GM19455 (cell line): ENCODE measurements around the gene KLHL3.
A peak's percentile ranks its signal among the peaks of the same experiment; 100 is the strongest.
"Not testable (repeated sequence)": the region's sequence is repeated elsewhere in the genome, so short reads cannot be mapped to it uniquely, and the experiment has no call there.

Experiments used
- ATAC-seq: cut with Tn5 transposase; IDR thresholded peaks from one replicate; pipeline ENCODE4 v1.9.1; 2021; ENCODE audit not compliant: unreplicated experiment

KLHL3 gene

GRCh38 chr5:137669811-137670210 is 66.1 kb downstream of the KLHL3 start:
- no peak for ATAC-seq

- ATAC-seq = no peak
Measured at GRCh38 chr5:137668637-137669036, 67.3 kb downstream of the KLHL3 start.

GRCh38 chr5:137667341-137667740 is 68.5 kb downstream of the KLHL3 start:
- ATAC-seq = no peak

- ATAC-seq = no peak
Measured at GRCh38 chr5:137666901-137667300, 69.0 kb downstream of the KLHL3 start.

- ATAC-seq = peak; percentile 38
Measured at GRCh38 chr5:137666461-137666850, 69.4 kb downstream of the KLHL3 start.

DNA sequence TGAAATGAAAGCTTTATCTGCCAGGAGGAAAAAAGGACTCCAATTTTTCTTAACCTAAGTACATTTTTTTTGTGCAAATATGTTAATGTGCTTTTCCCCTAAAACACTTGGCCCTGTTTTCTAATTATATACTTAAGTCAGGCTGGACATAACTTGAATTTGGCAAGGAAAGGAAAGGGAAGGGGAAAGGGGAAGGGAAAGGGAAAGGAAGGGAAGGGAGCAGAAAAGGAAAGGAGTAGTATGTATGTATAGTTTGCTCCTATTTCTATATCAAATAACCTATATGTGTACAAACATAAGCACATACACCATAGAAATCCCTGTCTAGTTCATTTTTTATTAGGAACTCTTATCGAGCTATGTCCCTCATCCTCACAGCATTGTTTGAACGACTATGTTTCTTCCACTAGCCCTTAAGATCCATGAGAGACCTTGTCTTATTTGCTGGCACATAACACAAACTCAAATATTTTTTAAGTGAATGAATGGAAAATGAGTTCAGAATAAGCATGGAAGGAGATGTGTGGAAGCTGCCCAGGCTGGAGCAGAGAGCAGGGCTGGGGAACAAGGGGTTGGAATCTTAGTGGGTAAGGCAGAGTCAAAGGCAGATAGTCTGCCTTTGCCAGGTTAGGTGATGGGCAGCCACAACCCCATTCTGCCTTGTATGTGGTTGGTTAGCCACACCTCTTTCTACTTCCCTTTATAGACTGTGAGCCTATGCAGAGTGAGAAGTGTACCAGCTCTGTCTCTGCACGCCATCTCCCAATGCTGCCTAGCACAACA is 70.0 kb downstream of the KLHL3 start:
- ATAC-seq = peak; percentile 99

DNA sequence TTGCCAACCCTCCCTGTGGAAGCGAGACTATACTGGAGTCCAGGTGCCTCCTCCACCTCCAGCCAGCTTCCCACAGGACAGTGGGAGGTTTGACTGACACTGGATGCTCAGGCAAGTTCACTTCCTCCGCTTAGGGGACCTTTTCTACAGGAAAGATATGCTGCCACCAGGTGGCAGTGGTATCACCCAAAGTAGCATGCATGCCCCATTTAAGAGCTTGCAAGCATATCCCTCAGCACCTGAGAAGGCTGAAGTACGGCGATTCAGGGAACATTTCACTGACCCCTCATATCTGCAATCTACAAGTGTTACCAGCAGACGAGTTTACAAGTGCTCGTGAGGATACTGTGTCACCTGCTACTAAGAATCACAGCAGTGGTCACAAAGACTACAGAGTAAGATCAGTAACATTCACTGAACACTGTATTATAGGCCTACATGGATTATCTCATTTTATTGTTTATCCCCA is 75.5 kb downstream of the KLHL3 start:
- peak; percentile 90 for ATAC-seq

- no peak for ATAC-seq
Measured at GRCh38 chr5:137659209-137659608, 76.7 kb downstream of the KLHL3 start.

DNA sequence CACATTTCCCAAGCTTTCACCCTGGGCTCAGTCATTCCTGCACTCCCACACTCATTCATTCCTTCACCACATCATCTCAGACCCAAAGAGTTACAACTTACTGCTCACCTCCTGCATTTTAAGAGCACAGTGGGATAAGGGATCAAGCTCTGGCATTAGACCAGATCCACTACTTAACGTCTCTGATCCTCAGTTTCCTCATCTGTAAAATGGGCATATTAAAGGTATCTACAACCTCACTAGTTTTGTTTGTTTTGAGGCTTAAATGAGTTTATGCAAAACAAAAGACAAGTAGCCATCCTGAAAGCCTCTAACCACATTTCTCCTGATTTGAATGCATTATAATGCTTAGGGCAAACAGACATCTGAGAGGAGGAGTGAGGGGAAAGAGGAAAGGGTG is 77.6 kb downstream of the KLHL3 start:
- ATAC-seq = no peak

GRCh38 chr5:137657073-137657472 is 78.8 kb downstream of the KLHL3 start:
- ATAC-seq = no peak

GRCh38 chr5:137656558-137656957 is 79.3 kb downstream of the KLHL3 start:
- no peak for ATAC-seq

DNA sequence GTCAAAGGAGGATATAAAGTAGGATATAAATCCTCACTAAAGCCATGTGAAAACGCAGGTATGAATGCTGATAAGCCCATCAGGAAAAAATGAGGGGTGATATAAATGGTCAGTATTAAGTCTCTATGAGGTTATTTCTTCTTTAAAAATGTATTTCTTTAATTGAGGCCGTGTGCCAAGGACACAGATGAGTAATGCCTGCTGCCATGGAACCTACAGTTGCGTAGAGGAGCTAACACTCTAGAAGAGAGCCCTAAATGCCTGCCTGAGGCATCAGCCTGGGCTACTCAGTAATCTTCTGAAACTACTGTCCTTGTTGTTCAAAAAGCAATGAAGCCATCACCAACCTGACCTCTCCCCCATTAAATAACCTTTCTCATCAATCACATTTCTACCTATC is 84.9 kb downstream of the KLHL3 start:
- ATAC-seq = no peak

GRCh38 chr5:137649228-137649935 is 86.5 kb downstream of the KLHL3 start:
- ATAC-seq = no peak

DNA sequence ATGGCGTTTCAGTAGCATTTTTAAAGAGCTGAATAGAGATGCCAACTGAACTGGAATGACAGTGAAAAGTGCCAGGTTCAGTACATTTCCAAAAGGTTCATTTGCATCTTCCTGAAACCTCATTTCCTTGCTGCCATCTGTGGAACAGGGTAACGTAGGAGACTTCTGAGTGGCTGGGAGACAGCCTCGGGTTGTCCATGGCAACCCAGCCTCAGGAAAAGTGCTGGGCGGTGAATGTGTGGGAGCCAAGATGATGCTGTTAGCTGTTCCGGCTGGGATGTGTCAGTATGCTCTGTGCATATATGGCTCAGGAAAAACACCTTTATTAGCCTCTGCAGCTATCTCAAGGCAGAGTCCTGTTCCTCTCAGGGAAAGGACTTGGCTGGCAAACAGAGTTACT is 87.5 kb downstream of the KLHL3 start:
- ATAC-seq = no peak

DNA sequence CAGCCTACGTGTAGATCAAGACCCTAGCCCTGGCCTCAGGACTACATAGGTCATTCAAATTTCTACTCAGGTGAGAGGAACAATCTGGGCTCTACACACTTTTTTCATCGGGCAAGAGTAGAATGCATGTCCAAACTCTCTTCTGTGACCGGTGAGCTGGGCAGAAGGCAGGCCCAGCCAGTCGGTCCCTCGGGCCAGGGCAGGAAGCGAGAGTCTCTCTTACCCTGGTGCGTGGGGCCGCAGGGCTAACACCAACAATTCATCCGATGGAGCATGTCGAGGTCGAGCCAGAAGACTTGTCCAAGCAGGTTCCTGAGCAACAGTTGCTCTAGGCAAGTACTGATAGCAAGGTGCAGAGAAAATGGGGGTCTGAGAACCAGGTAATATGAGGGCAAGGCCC is 88.5 kb downstream of the KLHL3 start:
- ATAC-seq = no peak

DNA sequence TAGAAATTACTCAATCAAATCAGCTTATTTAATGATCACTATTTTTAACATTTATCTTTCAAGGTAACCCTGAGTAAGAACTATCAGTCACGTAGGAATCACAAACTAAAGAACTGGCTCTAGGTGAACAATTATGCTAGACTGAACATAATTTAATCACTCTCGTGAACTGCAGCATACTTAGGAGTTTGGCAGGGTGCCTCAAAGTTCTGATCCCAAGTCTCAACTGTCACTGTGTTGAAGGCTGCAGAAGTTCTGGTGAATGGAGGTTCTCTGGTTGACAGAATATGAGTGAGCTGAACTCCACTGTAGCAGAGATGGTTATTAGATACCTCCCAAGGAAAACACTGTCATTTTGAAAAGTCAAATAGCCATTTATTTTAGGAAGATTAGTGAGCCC is 89.1 kb downstream of the KLHL3 start:
- ATAC-seq = no peak

GRCh38 chr5:137643081-137643480 is 92.8 kb downstream of the KLHL3 start:
- not testable (repeated sequence) for ATAC-seq

- no peak for ATAC-seq
Measured at GRCh38 chr5:137642091-137642490, 93.8 kb downstream of the KLHL3 start.

- ATAC-seq = no peak
Measured at GRCh38 chr5:137641148-137641547, 94.7 kb downstream of the KLHL3 start.

- no peak for ATAC-seq
Measured at GRCh38 chr5:137639645-137640044, 96.2 kb downstream of the KLHL3 start.

DNA sequence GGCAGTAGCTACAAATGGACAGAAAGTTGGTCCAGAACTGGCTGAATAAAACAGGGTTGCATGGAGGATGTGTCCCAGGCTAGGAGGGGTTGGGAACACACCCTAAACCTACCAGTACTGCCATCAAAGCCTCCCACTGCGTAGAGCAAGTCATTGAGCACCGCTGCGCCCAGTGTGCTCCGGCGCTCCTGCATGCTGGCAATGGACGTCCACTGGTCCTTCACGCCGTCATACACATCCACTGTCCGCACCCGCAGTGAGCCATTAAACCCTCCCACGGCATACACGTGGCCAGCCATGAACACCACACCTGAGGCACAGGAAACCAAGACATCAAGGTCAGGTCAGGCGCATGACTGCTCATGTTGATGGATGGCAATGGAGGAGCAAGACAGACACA is 97.0 kb downstream of the KLHL3 start:
- ATAC-seq = no peak
